HEK293 (cell line): ENCODE measurements around the gene SAE1.

Experiments
- EGR2 ChIP-seq: fragments of 450-650 bp; formaldehyde crosslinking; IDR thresholded peaks from 2 replicates; pipeline ENCODE4 v1.5.1; 2016; ENCODE audit warnings: low read depth, missing biosample characterization, missing genetic modification characterization
- FEZF1 ChIP-seq: fragments of 450-650 bp; formaldehyde crosslinking; IDR thresholded peaks from 2 replicates; pipeline ENCODE4 v1.5.1; 2016; ENCODE audit warnings: missing biosample characterization, missing genetic modification characterization
- GLI2 ChIP-seq: fragments of 450-650 bp; formaldehyde crosslinking; IDR thresholded peaks from 2 replicates; pipeline ENCODE4; 2017; ENCODE audit warnings: missing biosample characterization, missing genetic modification characterization, low read depth, borderline replicate concordance
- KLF8 ChIP-seq: fragments of 450-650 bp; formaldehyde crosslinking; IDR thresholded peaks from 2 replicates; pipeline ENCODE4 v1.5.1; 2016; ENCODE audit warnings: missing biosample characterization, missing genetic modification characterization
- KLF9 ChIP-seq: fragments of 450-650 bp; formaldehyde crosslinking; IDR thresholded peaks from 2 replicates; pipeline ENCODE4 v1.5.1; 2016; ENCODE audit warnings: missing biosample characterization, missing genetic modification characterization, low read depth
- MYNN ChIP-seq: fragments of 450-650 bp; formaldehyde crosslinking; IDR thresholded peaks from 2 replicates; pipeline ENCODE4 v1.5.1; 2016; ENCODE audit warnings: missing biosample characterization, missing genetic modification characterization, borderline replicate concordance
- OSR2 ChIP-seq: fragments of 450-650 bp; formaldehyde crosslinking; IDR thresholded peaks from 2 replicates; pipeline ENCODE4 v1.5.1; 2016; ENCODE audit warnings: missing biosample characterization, missing genetic modification characterization
- PRDM1 ChIP-seq: fragments of 450-650 bp; formaldehyde crosslinking; IDR thresholded peaks from 2 replicates; pipeline ENCODE4; 2016; ENCODE audit warnings: missing biosample characterization, missing genetic modification characterization
- REPIN1 ChIP-seq: fragments of 450-650 bp; formaldehyde crosslinking; IDR thresholded peaks from 2 replicates; pipeline ENCODE4 v1.5.1; 2017; ENCODE audit warnings: missing biosample characterization, missing genetic modification characterization, low read depth
- SP2 ChIP-seq: fragments of 450-650 bp; formaldehyde crosslinking; IDR thresholded peaks from 2 replicates; pipeline ENCODE4 v1.5.1; 2016; ENCODE audit warnings: missing biosample characterization, missing genetic modification characterization
- SP3 ChIP-seq: fragments of 450-650 bp; formaldehyde crosslinking; IDR thresholded peaks from 2 replicates; pipeline ENCODE4 v1.5.1; 2016; ENCODE audit warnings: missing biosample characterization, missing genetic modification characterization
- ZBTB20 ChIP-seq: fragments of 450-650 bp; formaldehyde crosslinking; IDR thresholded peaks from 2 replicates; pipeline ENCODE4 v1.5.1; 2016; ENCODE audit warnings: missing biosample characterization, missing genetic modification characterization
- ZBTB26 ChIP-seq: fragments of 450-650 bp; formaldehyde crosslinking; optimal IDR thresholded peaks from 2 replicates; pipeline ENCODE3; 2016; ENCODE audit warnings: missing biosample characterization, mild to moderate bottlenecking, missing genetic modification characterization
- ZBTB48 ChIP-seq: fragments of 450-650 bp; formaldehyde crosslinking; IDR thresholded peaks from 2 replicates; pipeline ENCODE4 v1.5.1; 2016; ENCODE audit warnings: missing biosample characterization, missing genetic modification characterization
- ZBTB6 ChIP-seq: fragments of 450-650 bp; formaldehyde crosslinking; IDR thresholded peaks from 2 replicates; pipeline ENCODE4 v1.5.1; 2017; ENCODE audit warnings: missing biosample characterization, missing genetic modification characterization
- ZNF121 ChIP-seq: fragments of 450-650 bp; formaldehyde crosslinking; IDR thresholded peaks from 2 replicates; pipeline ENCODE4 v1.5.1; 2016; ENCODE audit warnings: missing biosample characterization, missing genetic modification characterization
- ZNF175 ChIP-seq: fragments of 450-650 bp; formaldehyde crosslinking; IDR thresholded peaks from 2 replicates; pipeline ENCODE4 v1.5.1; 2016; ENCODE audit warnings: missing biosample characterization, missing genetic modification characterization
- ZNF274 ChIP-seq, 2 experiments: fragments of 200-500 bp in 1 of 2; fragments of 450-650 bp in 1 of 2; sonication (Bioruptor generic) in 1 of 2; formaldehyde crosslinking in 1 of 2; IDR thresholded peaks; 2 replicates each; pipeline versions ENCODE4 v1.5.1 to v1.6.1; 2014 to 2016; ENCODE audit warnings: borderline replicate concordance in 1 of 2, inconsistent platforms in 1 of 2, low read length in 1 of 2, missing biosample characterization in 1 of 2, missing genetic modification characterization in 1 of 2
- ZNF335 ChIP-seq: fragments of 450-650 bp; formaldehyde crosslinking; conservative IDR thresholded peaks from 2 replicates; pipeline ENCODE4 v1.5.1; 2016; ENCODE audit warnings: missing biosample characterization, missing genetic modification characterization
- ZNF350 ChIP-seq: fragments of 450-650 bp; formaldehyde crosslinking; IDR thresholded peaks from 2 replicates; pipeline ENCODE4 v1.5.0; 2017; ENCODE audit warnings: missing biosample characterization, mild to moderate bottlenecking, missing genetic modification characterization
- ZNF398 ChIP-seq: fragments of 450-650 bp; formaldehyde crosslinking; IDR thresholded peaks from 2 replicates; pipeline ENCODE4 v1.5.1; 2017; ENCODE audit warnings: missing biosample characterization, missing genetic modification characterization
- ZNF514 ChIP-seq: fragments of 450-650 bp; formaldehyde crosslinking; IDR thresholded peaks from 2 replicates; pipeline ENCODE4 v1.5.1; 2016; ENCODE audit warnings: missing biosample characterization, missing genetic modification characterization
- ZNF561 ChIP-seq: fragments of 450-650 bp; IDR thresholded peaks from 2 replicates; pipeline ENCODE4 v1.5.1; 2018; ENCODE audit warnings: missing biosample characterization, missing genetic modification characterization, borderline replicate concordance
- ZNF580 ChIP-seq: fragments of 450-650 bp; formaldehyde crosslinking; IDR thresholded peaks from 2 replicates; pipeline ENCODE4 v1.5.1; 2016; ENCODE audit warnings: missing biosample characterization, missing genetic modification characterization
- ZNF585B ChIP-seq: fragments of 450-650 bp; formaldehyde crosslinking; IDR thresholded peaks from 2 replicates; pipeline ENCODE4 v1.5.1; 2016; ENCODE audit warnings: missing biosample characterization, missing genetic modification characterization
- ZNF624 ChIP-seq: fragments of 450-650 bp; formaldehyde crosslinking; IDR thresholded peaks from 2 replicates; pipeline ENCODE4 v1.5.1; 2017; ENCODE audit warnings: missing biosample characterization, missing genetic modification characterization
- ZNF629 ChIP-seq: fragments of 450-650 bp; formaldehyde crosslinking; IDR thresholded peaks from 2 replicates; pipeline ENCODE4 v1.5.1; 2017; ENCODE audit warnings: missing biosample characterization, missing genetic modification characterization
- ZNF660 ChIP-seq: fragments of 450-650 bp; IDR thresholded peaks from 2 replicates; pipeline ENCODE4 v1.5.1; 2018; ENCODE audit warnings: missing biosample characterization, mild to moderate bottlenecking, missing genetic modification characterization
- ZNF704 ChIP-seq: fragments of 450-650 bp; formaldehyde crosslinking; IDR thresholded peaks from 2 replicates; pipeline ENCODE4 v1.5.1; 2016; ENCODE audit warnings: missing biosample characterization, missing genetic modification characterization
- ZNF747 ChIP-seq: fragments of 450-650 bp; formaldehyde crosslinking; IDR thresholded peaks from 2 replicates; pipeline ENCODE4 v1.5.1; 2016; ENCODE audit warnings: missing biosample characterization, missing genetic modification characterization
- ZNF777 ChIP-seq: fragments of 450-650 bp; formaldehyde crosslinking; IDR thresholded peaks from 2 replicates; pipeline ENCODE4 v1.5.1; 2017; ENCODE audit warnings: missing biosample characterization, missing genetic modification characterization, borderline replicate concordance
- ZNF785 ChIP-seq: fragments of 450-650 bp; formaldehyde crosslinking; IDR thresholded peaks from 2 replicates; pipeline ENCODE4 v1.5.1; 2016; ENCODE audit warnings: missing biosample characterization, missing genetic modification characterization
- ZSCAN4 ChIP-seq: fragments of 450-650 bp; formaldehyde crosslinking; IDR thresholded peaks from 2 replicates; pipeline ENCODE4 v1.5.1; 2017; ENCODE audit warnings: missing biosample characterization, missing genetic modification characterization
- ZXDB ChIP-seq: fragments of 450-650 bp; formaldehyde crosslinking; IDR thresholded peaks from 2 replicates; pipeline ENCODE4 v1.5.1; 2016; ENCODE audit warnings: missing biosample characterization, missing genetic modification characterization

SAE1 gene

GRCh38 chr19:47257411-47258169 lies 127.0 kb downstream of the SAE1 start (continued):
- TF ChIP-seq ZNF514 (tag by site-specific recombination): no peak
- TF ChIP-seq ZNF580 (tag by site-specific recombination): no peak
- peak; percentile 36 for TF ChIP-seq KLF9
- TF ChIP-seq ZNF777: peak; percentile 72; the same call in 1 of the 2 replicates
- no peak for TF ChIP-seq ZNF704 (tag by site-specific recombination)
- TF ChIP-seq KLF8 (tag by site-specific recombination): no peak
- peak; percentile 88 for TF ChIP-seq ZBTB20
- no peak for TF ChIP-seq MYNN (tag by site-specific recombination)
- TF ChIP-seq ZNF624 (tag by site-specific recombination): no peak
- TF ChIP-seq ZNF335 (tag by site-specific recombination): peak; percentile 77
- 0 out of 2 replicates have a peak, but pooled peaks have one; percentile 24 for TF ChIP-seq FEZF1 (tag by site-specific recombination)
- no peak for TF ChIP-seq REPIN1 (tag by site-specific recombination)
- TF ChIP-seq ZNF121 (tag by site-specific recombination): peak; percentile 77
- TF ChIP-seq ZNF747 (tag by site-specific recombination): no peak
- TF ChIP-seq ZNF660 (tag by site-specific recombination): no peak
- TF ChIP-seq ZNF561: peak; percentile 56; the same call in 1 of the 2 replicates
- TF ChIP-seq EGR2 (tag by site-specific recombination): peak; percentile 14; the same call in 1 of the 2 replicates
- peak; percentile 42 for TF ChIP-seq ZBTB26 (tag by site-specific recombination)
- TF ChIP-seq SP3 (tag by site-specific recombination): peak; percentile 55
- TF ChIP-seq ZBTB48 (tag by site-specific recombination): peak; percentile 84
- no peak for TF ChIP-seq ZNF785 (tag by site-specific recombination)
- no peak for TF ChIP-seq ZNF274 (IDR thresholded peaks at IDR 0.05; ENCODE audit: low read length)
- no peak for TF ChIP-seq ZNF274 (tag by site-specific recombination; IDR thresholded peaks at IDR 0.05; ENCODE audit: borderline replicate concordance)
- peak; percentile 46 for TF ChIP-seq ZXDB
- peak; percentile 94 for TF ChIP-seq ZBTB6
- no peak for TF ChIP-seq ZNF629 (tag by site-specific recombination)
- TF ChIP-seq PRDM1 (tag by site-specific recombination): no peak
- no peak for TF ChIP-seq ZNF175
- TF ChIP-seq ZNF350 (tag by site-specific recombination): no peak
- TF ChIP-seq ZNF398: peak; percentile 64
- TF ChIP-seq OSR2 (tag by site-specific recombination): no peak
- peak; percentile 42; the same call in 1 of the 2 replicates for TF ChIP-seq ZNF585B (tag by site-specific recombination)
- peak; percentile 52 for TF ChIP-seq SP2 (tag by site-specific recombination)
- TF ChIP-seq GLI2 (tag by site-specific recombination): no peak
- TF ChIP-seq ZSCAN4 (tag by site-specific recombination): no peak
